Fibroblast of skin of abdomen (primary cell): ENCODE results near the gene UBASH3A.

Experiments
- DNase-seq: peaks from one replicate; pipeline ENCODE4 v3.0.0-alpha.2; 2013

Gene UBASH3A

GRCh38 chr21:42374864-42375499, 28.7 kb upstream of the UBASH3A start:
- no peak for DNase-seq

- no peak for DNase-seq
Observed at GRCh38 chr21:42375506-42375905, 28.2 kb upstream of the UBASH3A start.

GRCh38 chr21:42375966-42376337, 27.8 kb upstream of the UBASH3A start:
- DNase-seq = no peak

GRCh38 chr21:42376338-42376982, 27.2 kb upstream of the UBASH3A start:
- DNase-seq = no peak

- no peak for DNase-seq
Observed at GRCh38 chr21:42377211-42377950, 26.3 kb upstream of the UBASH3A start.

- no peak for DNase-seq
Observed at GRCh38 chr21:42377951-42378340, 25.8 kb upstream of the UBASH3A start.

- DNase-seq = no peak
Observed at GRCh38 chr21:42378418-42378817, 25.3 kb upstream of the UBASH3A start.

- no peak for DNase-seq
Observed at GRCh38 chr21:42379426-42380215, 24.1 kb upstream of the UBASH3A start.

- no peak for DNase-seq
Observed at GRCh38 chr21:42381347-42381984, 22.2 kb upstream of the UBASH3A start.

- no peak for DNase-seq
Observed at GRCh38 chr21:42382915-42383314, 20.8 kb upstream of the UBASH3A start.

- DNase-seq = no peak
Observed at GRCh38 chr21:42383331-42383730, 20.4 kb upstream of the UBASH3A start.

- no peak for DNase-seq
Observed at GRCh38 chr21:42384156-42384945, 19.4 kb upstream of the UBASH3A start.

GRCh38 chr21:42384989-42385388, 18.7 kb upstream of the UBASH3A start:
- DNase-seq = no peak

GRCh38 chr21:42385619-42386018, 18.1 kb upstream of the UBASH3A start:
- DNase-seq = no peak

- DNase-seq = no peak
Observed at GRCh38 chr21:42386034-42386591, 17.6 kb upstream of the UBASH3A start.

GRCh38 chr21:42387164-42387563, 16.5 kb upstream of the UBASH3A start:
- DNase-seq = no peak

GRCh38 chr21:42387843-42388340, 15.8 kb upstream of the UBASH3A start:
- no peak for DNase-seq

GRCh38 chr21:42388740-42389448, 14.8 kb upstream of the UBASH3A start:
- DNase-seq = no peak

- DNase-seq = no peak
Observed at GRCh38 chr21:42389449-42389835, 14.3 kb upstream of the UBASH3A start.

- DNase-seq = no peak
Observed at GRCh38 chr21:42390193-42390592, 13.5 kb upstream of the UBASH3A start.

- no peak for DNase-seq
Observed at GRCh38 chr21:42390696-42391095, 13.0 kb upstream of the UBASH3A start.
